Neural cell (in vitro differentiated cells): ENCODE data around the gene MACO1. TPM values are rescaled to one million over a fixed set of nuclear protein-coding genes. Genes with fewer than 3 reads are reported as not detected.

Experiments used
- H2AFZ ChIP-seq: fragments of 200-600, 300-800 bp; sonication (generic), shearing (Covaris generic); 2 replicates; pipeline ENCODE4 v1.6.0; 2014; ENCODE audit warnings: low read depth, mild to moderate bottlenecking, antibody characterized with exemption, low read length, moderate library complexity
- H3F3A ChIP-seq: fragments of 200-600 bp; shearing (Covaris generic); 2 replicates; pipeline ENCODE4 v1.6.1; 2016; ENCODE audit warnings: mild to moderate bottlenecking, moderate library complexity, mixed read lengths, antibody characterized with exemption, low read length; ENCODE audit not compliant: insufficient read depth, poor library complexity, severe bottlenecking
- H3K27ac ChIP-seq: fragments of 200-600, 300-800 bp; sonication (generic), shearing (Covaris generic); 2 replicates; pipeline ENCODE4 v1.5.1; 2014; ENCODE audit warnings: mild to moderate bottlenecking, low read length, moderate library complexity
- H3K27me3 ChIP-seq: fragments of 300-800, 200-600 bp; sonication (generic), shearing (Covaris generic); 2 replicates; pipeline ENCODE4 v1.6.0; 2014; ENCODE audit warnings: mild to moderate bottlenecking, low read depth, low read length, moderate library complexity; ENCODE audit not compliant: insufficient read depth
- H3K36me3 ChIP-seq: fragments of 300-800, 200-600 bp; sonication (generic), shearing (Covaris generic); 2 replicates; pipeline ENCODE4 v1.5.1; 2014; ENCODE audit warnings: mild to moderate bottlenecking, antibody characterized with exemption, low read length, moderate library complexity; ENCODE audit not compliant: insufficient read depth
- H3K4me2 ChIP-seq: fragments of 300-800, 200-600 bp; sonication (generic), shearing (Covaris generic); 2 replicates; pipeline ENCODE4 v1.6.0; 2014; ENCODE audit warnings: mild to moderate bottlenecking, low read length
- H3K4me3 ChIP-seq: fragments of 300-800, 200-600 bp; sonication (generic), shearing (Covaris generic); 2 replicates; pipeline ENCODE4 v1.5.1; 2014; ENCODE audit warnings: mild to moderate bottlenecking, low read length, moderate library complexity
- H3K79me2 ChIP-seq: fragments of 200-600 bp; shearing (Covaris generic); replicated peaks from 2 replicates; pipeline ENCODE4 v1.6.0; 2014; ENCODE audit warnings: mild to moderate bottlenecking, low read length, moderate library complexity; ENCODE audit not compliant: insufficient read depth
- H3K9ac ChIP-seq: fragments of 300-800, 200-600 bp; sonication (generic), shearing (Covaris generic); 2 replicates; pipeline ENCODE4 v1.6.1; 2016; ENCODE audit warnings: mild to moderate bottlenecking, low read length, mixed read lengths
- H3K9me2 ChIP-seq: fragments of 200-600 bp; shearing (Covaris generic); 2 replicates; pipeline ENCODE4 v1.6.1; 2016; ENCODE audit warnings: mild to moderate bottlenecking, low read length, mixed read lengths; ENCODE audit not compliant: insufficient read depth
- H3K9me3 ChIP-seq: fragments of 200-600, 300-800 bp; sonication (generic), shearing (Covaris generic); 2 replicates; pipeline ENCODE4 v1.6.1; 2016; ENCODE audit warnings: mild to moderate bottlenecking, mixed run types, low read length, moderate library complexity, mixed read lengths
- H4K20me1 ChIP-seq: fragments of 200-600 bp; shearing (Covaris generic); 2 replicates; pipeline ENCODE4 v1.6.1; 2016; ENCODE audit warnings: mild to moderate bottlenecking, mixed run types; ENCODE audit not compliant: insufficient read depth
- CTCF ChIP-seq: fragments of 450-650 bp; IDR thresholded peaks from 2 replicates; pipeline ENCODE4 v1.5.1; 2014; ENCODE audit warnings: antibody characterized with exemption, mild to moderate bottlenecking, moderate library complexity; ENCODE audit not compliant: poor library complexity, severe bottlenecking
- EP300 ChIP-seq: fragments of 450-650 bp; conservative IDR thresholded peaks from 2 replicates; pipeline ENCODE4 v1.6.1; 2014; ENCODE audit warnings: antibody characterized with exemption, mild to moderate bottlenecking, moderate library complexity; ENCODE audit not compliant: poor library complexity, severe bottlenecking
- EZH2 ChIP-seq: fragments of 200-600, 300-800 bp; shearing (Covaris generic), sonication (generic); IDR thresholded peaks from 2 replicates; pipeline ENCODE4 v1.6.1; 2014; ENCODE audit warnings: antibody characterized with exemption, low read length, borderline replicate concordance, mild to moderate bottlenecking; ENCODE audit not compliant: insufficient read depth, poor library complexity, severe bottlenecking
- MXI1 ChIP-seq: fragments of 450-650 bp; conservative IDR thresholded peaks from 2 replicates; pipeline ENCODE4 v1.6.1; 2014; ENCODE audit warnings: antibody characterized with exemption, mild to moderate bottlenecking; ENCODE audit not compliant: poor library complexity, severe bottlenecking
- POLR2AphosphoS5 ChIP-seq: IDR thresholded peaks from 2 replicates; pipeline ENCODE4 v1.6.1; 2012
- RAD21 ChIP-seq: fragments of 450-650 bp; conservative IDR thresholded peaks from 2 replicates; pipeline ENCODE4 v1.6.1; 2014; ENCODE audit warnings: antibody characterized with exemption, mild to moderate bottlenecking, moderate library complexity
- REST ChIP-seq: IDR thresholded peaks from 2 replicates; pipeline ENCODE4 v1.6.1; 2012; ENCODE audit warnings: borderline replicate concordance
- SMC3 ChIP-seq: fragments of 450-650 bp; conservative IDR thresholded peaks from 2 replicates; pipeline ENCODE4 v1.6.1; 2014; ENCODE audit warnings: antibody characterized with exemption, mild to moderate bottlenecking, moderate library complexity; ENCODE audit not compliant: poor library complexity
- TAF1 ChIP-seq: IDR thresholded peaks from 2 replicates; pipeline ENCODE4 v1.6.1; 2012; ENCODE audit warnings: low read depth
- polyA plus RNA-seq: library from polyadenylated mRNA; depleted of rRNA; stranded (reverse); fragments of >200 nt; gene quantifications from 2 replicates; pipeline ENCODE4 v1.2.3, GENCODE V29; 2014

The MACO1 gene
- polyA plus RNA-seq, 1 donor from 2014 or later = 56.6 TPM

- Histone ChIP-seq H3K9me2 (no peaks in the 10 kb centered on the region), H3F3A (no peaks in the 10 kb centered on the region), H3K9me3 (no peaks in the 10 kb centered on the region), H2AFZ (no peak overlapping the region), H3K27me3 (peaks cover 35% of the 10 kb centered on the region), H3K27ac (no peak overlapping the region), H3K9ac (no peak overlapping the region), H4K20me1 (no peaks in the 10 kb centered on the region), H3K79me2 (no peaks in the 10 kb centered on the region), H3K4me3 (no peak overlapping the region), H3K4me2 (no peak overlapping the region), H3K36me3 (no peaks in the 10 kb centered on the region)
- no peak for TF ChIP-seq RAD21
- no peak for TF ChIP-seq CTCF
- no peak for TF ChIP-seq EP300
- TF ChIP-seq REST = no peak
- no peak for TF ChIP-seq SMC3
- TF ChIP-seq EZH2 = no peak
- no peak for TF ChIP-seq MXI1
- no peak for TF ChIP-seq POLR2AphosphoS5
- TF ChIP-seq TAF1 = no peak
Measured at GRCh38 chr1:25544819-25545218, 114.1 kb downstream of the MACO1 start.

- Histone ChIP-seq H3K4me2 (no peak overlapping the region), H3K9me2 (no peaks in the 10 kb centered on the region), H3K79me2 (no peaks in the 10 kb centered on the region), H3F3A (no peaks in the 10 kb centered on the region), H3K9ac (no peak overlapping the region), H4K20me1 (no peaks in the 10 kb centered on the region), H3K4me3 (no peak overlapping the region), H3K27ac (no peak overlapping the region), H3K27me3 (peaks cover 35% of the 10 kb centered on the region), H3K9me3 (no peaks in the 10 kb centered on the region), H2AFZ (no peak overlapping the region), H3K36me3 (no peaks in the 10 kb centered on the region)
- no peak for TF ChIP-seq EZH2
- no peak for TF ChIP-seq EP300
- no peak for TF ChIP-seq TAF1
- TF ChIP-seq POLR2AphosphoS5 = no peak
- no peak for TF ChIP-seq RAD21
- no peak for TF ChIP-seq SMC3
- no peak for TF ChIP-seq REST
Measured at GRCh38 chr1:25545767-25546166, 115.1 kb downstream of the MACO1 start.
